Caco-2 (cell line): Measurements from ENCODE around the gene CCL8. TPM values are rescaled to one million over a fixed set of nuclear protein-coding genes. Genes with fewer than 3 reads are reported as not detected.

ENCODE experiments used
- BruUV-seq: library from RNA; stranded (reverse); fragments of 400-500 nt; replicated peaks from 2 replicates; lab custom pipeline; 2021; lab: Mats Ljungman, UMichigan
- CTCF ChIA-PET: fragments of 300-600 bp; sonication (Branson Sonifier 250); formaldehyde crosslinking; loops from one replicate; lab custom pipeline; 2022; ENCODE audit warnings: antibody characterized with exemption; lab: Charles Lee
- POLR2A ChIA-PET: fragments of 300-600 bp; sonication (Branson Sonifier 250); formaldehyde crosslinking; loops from one replicate; lab custom pipeline; 2022; ENCODE audit warnings: antibody characterized with exemption; lab: Charles Lee
- DNase-seq, 2 experiments: peaks; one replicate each; pipeline versions ENCODE4 v3.0.0 to v3.0.0-alpha.2; 2020 to 2022
- H3K27me3 ChIP-seq: replicated peaks from 2 replicates; pipeline ENCODE4 v1.6.0; 2011; ENCODE audit warnings: low read length; ENCODE audit not compliant: control insufficient read depth, insufficient read depth
- H3K36me3 ChIP-seq: 2 replicates; pipeline ENCODE4 v1.5.1; 2011; ENCODE audit warnings: low read length; ENCODE audit not compliant: control insufficient read depth, insufficient read depth
- H3K4me1 ChIP-seq: fragments of 250-450 bp; sonication (Bioruptor Pico); 2 replicates; pipeline ENCODE4 v1.5.1; 2020; ENCODE audit warnings: mild to moderate bottlenecking
- H3K4me3 ChIP-seq: 2 replicates; pipeline ENCODE4 v1.5.1; 2011; ENCODE audit warnings: low read depth, mild to moderate bottlenecking, control low read depth, low read length
- H3K9me3 ChIP-seq: fragments of 250-450 bp; sonication (Bioruptor Pico); 2 replicates; pipeline ENCODE4 v1.5.1; 2020; ENCODE audit warnings: mild to moderate bottlenecking, moderate library complexity
- H3K27ac Mint-ChIP-seq: one replicate; pipeline ENCODE4 v1.8.0; 2022; ENCODE audit warnings: mixed read lengths; ENCODE audit not compliant: unreplicated experiment
- H3K27me3 Mint-ChIP-seq: one replicate; pipeline ENCODE4 v1.8.0; 2022; ENCODE audit warnings: mixed read lengths; ENCODE audit not compliant: insufficient read depth, unreplicated experiment
- H3K36me3 Mint-ChIP-seq: one replicate; pipeline ENCODE4 v1.8.0; 2022; ENCODE audit warnings: mild to moderate bottlenecking, mixed read lengths; ENCODE audit not compliant: insufficient read depth, unreplicated experiment
- H3K4me1 Mint-ChIP-seq: one replicate; pipeline ENCODE4 v1.8.0; 2022; ENCODE audit warnings: low read depth, mixed read lengths; ENCODE audit not compliant: unreplicated experiment
- H3K4me3 Mint-ChIP-seq: one replicate; pipeline ENCODE4 v1.8.0; 2022; ENCODE audit warnings: mild to moderate bottlenecking, moderate library complexity, mixed read lengths; ENCODE audit not compliant: unreplicated experiment
- H3K9me3 Mint-ChIP-seq: one replicate; pipeline ENCODE4 v1.8.0; 2022; ENCODE audit warnings: mixed read lengths; ENCODE audit not compliant: unreplicated experiment
- intact Hi-C: fragments of 100-400 bp; cut with micrococcal nuclease; formaldehyde crosslinking; loops from one replicate; pipeline ENCODE4 v1.10.0; 2022; ENCODE audit not compliant: unreplicated experiment
- total RNA-seq: library from RNA; stranded (reverse); gene quantifications from 2 replicates; pipeline ENCODE4 v1.2.3, GENCODE V29; 2022
- TF ChIP-seq, protein P1 (sequence below), 2 experiments: fragments of 200-600 bp in 1 of 2; IDR thresholded peaks; 1 replicate in 1 of 2; 2 replicates in 1 of 2; pipeline versions ENCODE4 v1.5.1 to v1.8.0; 2011 to 2022; ENCODE audit warnings: antibody characterized with exemption in 1 of 2, control low read depth in 1 of 2, inconsistent platforms in 1 of 2, low read depth in 1 of 2, low read length in 1 of 2, mild to moderate bottlenecking in 1 of 2, moderate library complexity in 1 of 2; ENCODE audit not compliant: insufficient read depth in 1 of 2, severe bottlenecking in 1 of 2, unreplicated experiment in 1 of 2

The CCL8 gene
- total RNA-seq, 1 experiment from 2014 or later: not detected

DNA sequence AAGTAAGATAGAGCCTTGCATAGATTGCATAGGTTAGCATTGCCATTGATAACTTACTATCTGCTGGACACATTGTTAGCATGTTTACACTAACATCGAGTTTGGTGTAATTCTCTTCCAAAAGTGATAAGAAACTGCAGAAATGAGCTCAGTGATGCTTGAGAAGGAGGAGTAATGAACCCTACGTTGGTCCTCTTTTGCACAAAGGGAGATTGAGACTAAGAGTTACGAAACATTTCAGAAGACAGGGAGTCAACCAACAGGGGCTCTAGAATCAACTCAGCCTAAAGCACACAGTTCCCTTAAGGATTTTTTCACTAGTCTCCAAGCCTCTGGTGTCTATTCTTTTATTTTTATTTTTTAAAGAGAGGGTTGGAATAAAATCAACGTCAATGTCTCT is 42.4 kb upstream of the CCL8 start:
- Histone ChIP-seq H3K9me3 (no peaks in the 10 kb centered on the region), H3K4me3 (no peak overlapping the region), H3K27me3 (no peaks in the 10 kb centered on the region), H3K36me3 (no peaks in the 10 kb centered on the region), H3K4me1 (no peaks in the 10 kb centered on the region)
- BruUV-seq: no TSS peak
- DNase-seq: no peak
- no peak overlapping the region for H3K27ac Mint-ChIP-seq
- TF ChIP-seq, protein P1, sequence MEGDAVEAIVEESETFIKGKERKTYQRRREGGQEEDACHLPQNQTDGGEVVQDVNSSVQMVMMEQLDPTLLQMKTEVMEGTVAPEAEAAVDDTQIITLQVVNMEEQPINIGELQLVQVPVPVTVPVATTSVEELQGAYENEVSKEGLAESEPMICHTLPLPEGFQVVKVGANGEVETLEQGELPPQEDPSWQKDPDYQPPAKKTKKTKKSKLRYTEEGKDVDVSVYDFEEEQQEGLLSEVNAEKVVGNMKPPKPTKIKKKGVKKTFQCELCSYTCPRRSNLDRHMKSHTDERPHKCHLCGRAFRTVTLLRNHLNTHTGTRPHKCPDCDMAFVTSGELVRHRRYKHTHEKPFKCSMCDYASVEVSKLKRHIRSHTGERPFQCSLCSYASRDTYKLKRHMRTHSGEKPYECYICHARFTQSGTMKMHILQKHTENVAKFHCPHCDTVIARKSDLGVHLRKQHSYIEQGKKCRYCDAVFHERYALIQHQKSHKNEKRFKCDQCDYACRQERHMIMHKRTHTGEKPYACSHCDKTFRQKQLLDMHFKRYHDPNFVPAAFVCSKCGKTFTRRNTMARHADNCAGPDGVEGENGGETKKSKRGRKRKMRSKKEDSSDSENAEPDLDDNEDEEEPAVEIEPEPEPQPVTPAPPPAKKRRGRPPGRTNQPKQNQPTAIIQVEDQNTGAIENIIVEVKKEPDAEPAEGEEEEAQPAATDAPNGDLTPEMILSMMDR (IDR thresholded peaks at IDR 0.05; ENCODE audit: insufficient read depth in 1 of 2, low read depth in 1 of 2, low read length in 1 of 2, severe bottlenecking in 1 of 2, unreplicated experiment in 1 of 2): no peak
- H3K27me3 Mint-ChIP-seq: peaks cover 21% of the 10 kb centered on the region
- no peaks in the 10 kb centered on the region for H3K36me3 Mint-ChIP-seq
- H3K9me3 Mint-ChIP-seq: no peaks in the 10 kb centered on the region
- H3K4me3 Mint-ChIP-seq: no peak overlapping the region
- intact Hi-C loops: no loop called here
- no peaks in the 10 kb centered on the region for H3K4me1 Mint-ChIP-seq
- ChIA-PET CTCF (no interaction called here), POLR2A (no interaction called here)

DNA sequence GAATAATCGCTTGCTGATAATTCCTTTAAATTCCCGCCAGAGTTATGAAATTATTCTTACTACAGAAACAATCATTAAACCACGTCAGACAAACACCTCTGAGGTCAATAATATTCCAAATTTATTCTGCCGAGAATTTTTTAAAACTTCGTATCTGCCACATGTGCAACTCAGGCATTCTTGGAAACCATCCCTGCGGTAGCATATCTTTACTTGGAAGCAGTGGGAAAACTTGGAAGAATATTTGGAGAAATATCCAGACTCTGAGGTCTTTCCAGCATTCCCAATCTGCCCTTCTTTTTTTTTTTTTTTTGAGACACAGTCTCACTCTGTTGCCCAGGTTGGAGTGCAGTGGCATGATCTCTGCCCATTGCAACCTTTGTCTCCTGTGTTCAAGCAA is 35.7 kb upstream of the CCL8 start:
- Mint-ChIP-seq H3K27me3 (peaks cover 10% of the 10 kb centered on the region), H3K9me3 (no peaks in the 10 kb centered on the region)
- no peaks in the 10 kb centered on the region for H3K27me3 ChIP-seq

DNA sequence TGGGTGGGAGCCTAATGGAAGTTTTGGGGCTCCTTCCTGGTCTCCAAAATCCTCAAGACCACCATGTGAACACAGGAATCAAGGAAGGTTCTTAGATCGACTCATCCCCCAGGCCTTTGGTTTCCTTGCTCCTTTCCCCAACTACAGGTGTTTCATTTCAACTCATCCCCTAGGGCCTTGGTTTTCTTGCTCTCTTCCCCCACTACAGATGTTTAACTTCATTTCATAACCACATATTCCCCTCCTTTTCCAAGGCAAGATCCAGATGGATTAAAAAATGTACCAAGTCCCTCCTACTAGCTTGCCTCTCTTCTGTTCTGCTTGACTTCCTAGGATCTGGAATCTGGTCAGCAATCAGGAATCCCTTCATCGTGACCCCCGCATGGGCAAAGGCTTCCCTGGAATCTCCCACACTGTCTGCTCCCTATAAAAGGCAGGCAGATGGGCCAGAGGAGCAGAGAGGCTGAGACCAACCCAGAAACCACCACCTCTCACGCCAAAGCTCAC is 33.9 kb upstream of the CCL8 start, which contains the start of gene CCL11:
TSS of gene CCL11 (plus strand) at position 457 of the 507 bp plus-strand sequence. CDS start 67 bp downstream, outside the sequence.
- H3K9me3 Mint-ChIP-seq: no peaks in the 10 kb centered on the region
- Histone ChIP-seq H3K36me3 (no peaks in the 10 kb centered on the region), H3K4me1 (no peaks in the 10 kb centered on the region), H3K4me3 (no peak within 1 kb of the TSS), H3K27me3 (no peaks in the 10 kb centered on the region), H3K9me3 (no peaks in the 10 kb centered on the region)
- H3K27ac Mint-ChIP-seq: no peak within 1 kb of the TSS
- DNase-seq: no peak
- ChIA-PET POLR2A (no interaction called here), CTCF (no interaction called here)
- no peak within 1 kb of the TSS for H3K4me3 Mint-ChIP-seq
- H3K36me3 Mint-ChIP-seq: no peaks in the 10 kb centered on the region
- TF ChIP-seq, protein P1 (IDR thresholded peaks at IDR 0.05; ENCODE audit: insufficient read depth in 1 of 2, low read depth in 1 of 2, low read length in 1 of 2, severe bottlenecking in 1 of 2, unreplicated experiment in 1 of 2): no peak
- H3K4me1 Mint-ChIP-seq: no peaks in the 10 kb centered on the region
- intact Hi-C loops: no loop called here
- BruUV-seq: no TSS peak
- H3K27me3 Mint-ChIP-seq: peaks cover 3% of the 10 kb centered on the region

More for the DNA sequence above, 35.7 kb upstream of the CCL8 start:
- ChIA-PET CTCF (no interaction called here), POLR2A (no interaction called here)
- Histone ChIP-seq H3K4me1 (no peaks in the 10 kb centered on the region), H3K9me3 (no peaks in the 10 kb centered on the region), H3K4me3 (no peak overlapping the region), H3K36me3 (no peaks in the 10 kb centered on the region)
- DNase-seq: no peak
- Mint-ChIP-seq H3K4me3 (no peak overlapping the region), H3K36me3 (no peaks in the 10 kb centered on the region), H3K27ac (no peak overlapping the region), H3K4me1 (no peaks in the 10 kb centered on the region)
- intact Hi-C loops: no loop called here
- no TSS peak for BruUV-seq
- TF ChIP-seq, protein P1 (IDR thresholded peaks at IDR 0.05; ENCODE audit: insufficient read depth in 1 of 2, low read depth in 1 of 2, low read length in 1 of 2, severe bottlenecking in 1 of 2, unreplicated experiment in 1 of 2): no peak
